Fibroblast of mammary gland (primary cell): ENCODE results near the gene TMEM167B.

Experiments used
- DNase-seq: peaks from one replicate; pipeline ENCODE4 v3.0.0-alpha.2; 2010; ENCODE audit warnings: low read depth
- H3K4me3 ChIP-seq: 2 replicates; pipeline ENCODE4 v1.5.1; 2011; ENCODE audit warnings: low read depth, mild to moderate bottlenecking, low read length, moderate library complexity; ENCODE audit not compliant: control insufficient read depth
- TF ChIP-seq, protein P1 (sequence below): conservative IDR thresholded peaks from 2 replicates; pipeline ENCODE4 v1.5.1; 2011; ENCODE audit warnings: low read depth, low read length, inconsistent platforms; ENCODE audit not compliant: control insufficient read depth, insufficient read depth

TMEM167B gene

GRCh38 chr1:109112652-109113285 is 22.2 kb downstream of the TMEM167B start:
- peak overlapping the region; percentile 16 for H3K4me3 ChIP-seq
- TF ChIP-seq, protein P1, sequence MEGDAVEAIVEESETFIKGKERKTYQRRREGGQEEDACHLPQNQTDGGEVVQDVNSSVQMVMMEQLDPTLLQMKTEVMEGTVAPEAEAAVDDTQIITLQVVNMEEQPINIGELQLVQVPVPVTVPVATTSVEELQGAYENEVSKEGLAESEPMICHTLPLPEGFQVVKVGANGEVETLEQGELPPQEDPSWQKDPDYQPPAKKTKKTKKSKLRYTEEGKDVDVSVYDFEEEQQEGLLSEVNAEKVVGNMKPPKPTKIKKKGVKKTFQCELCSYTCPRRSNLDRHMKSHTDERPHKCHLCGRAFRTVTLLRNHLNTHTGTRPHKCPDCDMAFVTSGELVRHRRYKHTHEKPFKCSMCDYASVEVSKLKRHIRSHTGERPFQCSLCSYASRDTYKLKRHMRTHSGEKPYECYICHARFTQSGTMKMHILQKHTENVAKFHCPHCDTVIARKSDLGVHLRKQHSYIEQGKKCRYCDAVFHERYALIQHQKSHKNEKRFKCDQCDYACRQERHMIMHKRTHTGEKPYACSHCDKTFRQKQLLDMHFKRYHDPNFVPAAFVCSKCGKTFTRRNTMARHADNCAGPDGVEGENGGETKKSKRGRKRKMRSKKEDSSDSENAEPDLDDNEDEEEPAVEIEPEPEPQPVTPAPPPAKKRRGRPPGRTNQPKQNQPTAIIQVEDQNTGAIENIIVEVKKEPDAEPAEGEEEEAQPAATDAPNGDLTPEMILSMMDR, result peak; percentile 89
- peak; percentile 85 for DNase-seq

- TF ChIP-seq, protein P1, result no peak
- no peak for DNase-seq
- H3K4me3 ChIP-seq, result peak within 1 kb of the TSS; percentile 16
Observed at GRCh38 chr1:109113590-109114341, 23.2 kb downstream of the TMEM167B start, which contains the start of gene ELAPOR1. Gene ELAPOR1 (plus strand): TSS chr1:109114115. CDS start chr1:109114184, 69 bp downstream.

- H3K4me3 ChIP-seq, result no peak overlapping the region
- no peak for DNase-seq
- TF ChIP-seq, protein P1, result no peak
Observed at GRCh38 chr1:109114342-109114674, 23.7 kb downstream of the TMEM167B start.

- DNase-seq, result no peak
Observed at GRCh38 chr1:109115685-109116084, 25.1 kb downstream of the TMEM167B start.

DNA sequence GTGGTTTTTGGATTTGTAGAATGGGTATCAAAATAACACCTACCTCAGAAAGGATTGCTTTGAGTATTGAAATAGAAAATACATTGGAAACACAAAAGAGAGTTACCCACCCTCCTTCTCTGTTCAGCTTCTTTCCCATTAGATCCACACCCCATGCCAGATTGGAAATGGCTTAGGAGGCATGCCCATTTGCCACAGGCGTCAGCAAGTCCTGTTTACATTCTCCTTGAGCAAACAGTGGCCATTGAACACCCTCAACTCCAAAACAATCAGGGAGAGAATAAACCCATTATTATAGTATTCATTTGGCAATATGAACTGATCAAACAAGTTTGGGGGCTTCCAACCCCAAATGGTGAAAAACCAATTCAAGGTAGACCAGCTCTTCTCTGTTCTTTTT is 25.7 kb downstream of the TMEM167B start:
- TF ChIP-seq, protein P1, result no peak
- DNase-seq, result no peak
- H3K4me3 ChIP-seq, result no peak overlapping the region

More at GRCh38 chr1:109115685-109116084, 25.1 kb downstream of the TMEM167B start:
- H3K4me3 ChIP-seq, result no peak overlapping the region
- TF ChIP-seq, protein P1, result no peak

GRCh38 chr1:109118089-109118488 is 27.5 kb downstream of the TMEM167B start:
- TF ChIP-seq, protein P1, result no peak
- DNase-seq, result no peak
- H3K4me3 ChIP-seq, result no peak overlapping the region
